HCT116 (cell line): ENCODE results near the gene MAN2B2. TPM values are rescaled to one million over a fixed set of nuclear protein-coding genes. Genes with fewer than 3 reads are reported as not detected.

Experiments
- ATAC-seq: fragments of 200-7000 bp; cut with Tn5 transposase; 2 replicates; pipeline ENCODE4 v1.9.1; 2020; ENCODE audit warnings: mild to moderate bottlenecking, moderate library complexity
- BruUV-seq: library from RNA; stranded (reverse); fragments of 400-500 nt; replicated peaks from 2 replicates; lab custom pipeline; 2021; lab: Mats Ljungman, UMichigan
- CTCF ChIA-PET: fragments of 300-600 bp; sonication (Branson Sonifier 250); formaldehyde crosslinking; loops from one replicate; lab custom pipeline; 2021; ENCODE audit warnings: antibody characterized with exemption; lab: Charles Lee
- POLR2A ChIA-PET: fragments of 300-600, 350-600 bp; sonication (Branson Sonifier 250); formaldehyde crosslinking; loops from one replicate; lab custom pipeline; 2021; ENCODE audit warnings: antibody characterized with exemption; lab: Charles Lee
- RAD21 ChIA-PET, 2 experiments: fragments of 300-600 bp; sonication (Branson Sonifier 250); formaldehyde crosslinking; loops; one replicate each; lab custom pipeline; 2023; ENCODE audit warnings: low total read pairs in 2 of 2; ENCODE audit not compliant: uncharacterized antibody in 2 of 2, unreplicated experiment in 2 of 2, low non-redundant PET in 1 of 2; lab: Charles Lee
- DNase-seq: peaks from one replicate; pipeline ENCODE4 v3.0.0-alpha.2; 2010; ENCODE audit warnings: low read depth, low spot score
- H2AFZ ChIP-seq: fragments of 200-600 bp; shearing (Covaris generic), sonication (generic); 2 replicates; pipeline ENCODE4 v1.6.1; 2017; ENCODE audit warnings: low read depth, mixed run types, mixed read lengths, antibody characterized with exemption, low read length; ENCODE audit not compliant: poor library complexity, severe bottlenecking
- H3K27ac ChIP-seq: 2 replicates; pipeline ENCODE4 v1.5.1; 2012; ENCODE audit warnings: low read depth, low read length
- H3K27me3 ChIP-seq: fragments of 200-600 bp; sonication (generic); 2 replicates; pipeline ENCODE4 v1.6.1; 2016; ENCODE audit warnings: mixed run types, low read length, mixed read lengths; ENCODE audit not compliant: insufficient read depth
- H3K36me3 ChIP-seq, 2 experiments: fragments of 200-500 bp in 1 of 2; fragments of 200-600 bp in 1 of 2; sonication (Bioruptor generic) in 1 of 2; sonication (generic) in 1 of 2; 2 replicates each; pipeline versions ENCODE4 v1.5.1 to v1.6.1; 2014 to 2016; ENCODE audit warnings: low read length in 2 of 2, inconsistent platforms in 1 of 2, mixed read lengths in 1 of 2, mixed run types in 1 of 2; ENCODE audit not compliant: insufficient read depth in 2 of 2, control insufficient read depth in 1 of 2
- H3K4me1 ChIP-seq, 2 experiments: fragments of 200-600 bp in 1 of 2; sonication (generic) in 1 of 2; 2 replicates each; pipeline versions ENCODE4 v1.5.1 to v1.6.1; 2012 to 2017; ENCODE audit warnings: low read length in 2 of 2, inconsistent platforms in 1 of 2, mild to moderate bottlenecking in 1 of 2, mixed read lengths in 1 of 2, mixed run types in 1 of 2, moderate library complexity in 1 of 2; ENCODE audit not compliant: insufficient read depth in 2 of 2, control insufficient read depth in 1 of 2
- H3K4me2 ChIP-seq: fragments of 200-600 bp; sonication (generic); 2 replicates; pipeline ENCODE4 v1.6.1; 2017; ENCODE audit warnings: mixed run types, low read length, mixed read lengths
- H3K4me3 ChIP-seq, 2 experiments: fragments of 200-600 bp in 1 of 2; sonication (generic) in 1 of 2; replicated peaks in 1 of 2; 2 replicates each; pipeline ENCODE4 v1.5.1; 2011 to 2016; ENCODE audit warnings: low read length in 2 of 2, control low read depth in 1 of 2, low read depth in 1 of 2, mild to moderate bottlenecking in 1 of 2, mixed read lengths in 1 of 2, mixed run types in 1 of 2
- H3K79me2 ChIP-seq: fragments of 200-600 bp; sonication (generic); 2 replicates; pipeline ENCODE4 v1.6.1; 2017; ENCODE audit warnings: mild to moderate bottlenecking, mixed run types, low read length, moderate library complexity, mixed read lengths; ENCODE audit not compliant: insufficient read depth
- H3K9ac ChIP-seq: fragments of 200-600 bp; sonication (generic); 2 replicates; pipeline ENCODE4 v1.6.1; 2016; ENCODE audit warnings: low read length, mixed read lengths
- H3K9me2 ChIP-seq: fragments of 200-600 bp; sonication (generic), shearing (Covaris generic); 2 replicates; pipeline ENCODE4 v1.6.1; 2017; ENCODE audit warnings: mixed run types, mild to moderate bottlenecking, moderate library complexity; ENCODE audit not compliant: insufficient read depth
- H3K9me3 ChIP-seq, 2 experiments: fragments of 200-500 bp in 1 of 2; fragments of 200-600 bp in 1 of 2; sonication (Bioruptor generic) in 1 of 2; sonication (generic) in 1 of 2; 2 replicates each; pipeline ENCODE4 v1.6.1; 2014 to 2017; ENCODE audit warnings: low read length in 2 of 2, mixed read lengths in 2 of 2, inconsistent platforms in 1 of 2, low read depth in 1 of 2, mild to moderate bottlenecking in 1 of 2, mixed run types in 1 of 2, moderate library complexity in 1 of 2; ENCODE audit not compliant: control insufficient read depth in 1 of 2, insufficient read depth in 1 of 2
- H4K20me1 ChIP-seq: fragments of 200-600 bp; sonication (generic), shearing (Covaris generic); 2 replicates; pipeline ENCODE4 v1.6.1; 2017; ENCODE audit warnings: mixed run types, mild to moderate bottlenecking, moderate library complexity; ENCODE audit not compliant: insufficient read depth
- CEBPB ChIP-seq: IDR thresholded peaks from 2 replicates; pipeline ENCODE4 v1.6.1; 2012; ENCODE audit warnings: low read depth
- EGR1 ChIP-seq: IDR thresholded peaks from 2 replicates; pipeline ENCODE4 v1.6.1; 2012; ENCODE audit warnings: low read depth
- EZH2 ChIP-seq: fragments of 200-600 bp; sonication (generic); IDR thresholded peaks from 2 replicates; pipeline ENCODE4 v1.6.1; 2017; ENCODE audit warnings: antibody characterized with exemption, mixed run types
- POLR2A ChIP-seq: IDR thresholded peaks from 2 replicates; pipeline ENCODE4 v1.7.0; 2011; ENCODE audit warnings: borderline replicate concordance; ENCODE audit not compliant: insufficient read depth, insufficient read length; ENCODE audit errors: extremely low read depth
- POLR2AphosphoS5 ChIP-seq: IDR thresholded peaks from 2 replicates; pipeline ENCODE4 v1.6.1; 2011; ENCODE audit warnings: mild to moderate bottlenecking, low read depth, low read length, moderate library complexity
- RAD21 ChIP-seq: IDR thresholded peaks from 2 replicates; pipeline ENCODE4 v1.6.1; 2012; ENCODE audit warnings: low read depth, mild to moderate bottlenecking
- SIN3A ChIP-seq: IDR thresholded peaks from 2 replicates; pipeline ENCODE4 v1.6.1; 2012; ENCODE audit warnings: low read depth
- SP1 ChIP-seq: IDR thresholded peaks from 2 replicates; pipeline ENCODE4 v1.6.1; 2012; ENCODE audit warnings: low read depth
- TCF7L2 ChIP-seq: IDR thresholded peaks from 2 replicates; pipeline ENCODE4 v1.7.0; 2011; ENCODE audit warnings: borderline replicate concordance, inconsistent platforms; ENCODE audit not compliant: insufficient read depth, insufficient read length; ENCODE audit errors: extremely low read depth
- YY1 ChIP-seq: IDR thresholded peaks from 2 replicates; pipeline ENCODE4 v1.6.1; 2011; ENCODE audit warnings: low read length, low read depth, moderate library complexity, mild to moderate bottlenecking; ENCODE audit not compliant: insufficient replicate concordance; ENCODE audit errors: extremely low read depth
- ZFX ChIP-seq: fragments of 450-650 bp; IDR thresholded peaks from 2 replicates; pipeline ENCODE4 v1.6.1; 2017
- intact Hi-C: fragments of 100-400 bp; cut with micrococcal nuclease; formaldehyde crosslinking; loops from 2 replicates; pipeline ENCODE4 v1.10.0; 2022
- total RNA-seq: library from RNA; stranded (reverse); gene quantifications from one replicate; pipeline ENCODE4 v1.2.1, GENCODE V29; 2021; ENCODE audit not compliant: unreplicated experiment
- TF ChIP-seq, protein P1 (sequence below): IDR thresholded peaks from 2 replicates; pipeline ENCODE4 v1.6.1; 2012; ENCODE audit warnings: low read depth
- TF ChIP-seq, protein P2 (sequence below), 3 experiments: fragments of 200-600 bp in 1 of 3; sonication (generic) in 1 of 3; IDR thresholded peaks in 2 of 3; conservative IDR thresholded peaks in 1 of 3; 2 replicates each; pipeline ENCODE4 v1.5.1; 2012 to 2017; ENCODE audit warnings: low read depth in 2 of 3, low read length in 2 of 3, antibody characterized with exemption in 1 of 3, borderline replicate concordance in 1 of 3, control low read depth in 1 of 3, mild to moderate bottlenecking in 1 of 3, mixed read lengths in 1 of 3, mixed run types in 1 of 3, moderate library complexity in 1 of 3; ENCODE audit not compliant: insufficient read depth in 1 of 3

Gene MAN2B2
- total RNA-seq, 1 experiment from 2014 or later, result 18.0 TPM

DNA sequence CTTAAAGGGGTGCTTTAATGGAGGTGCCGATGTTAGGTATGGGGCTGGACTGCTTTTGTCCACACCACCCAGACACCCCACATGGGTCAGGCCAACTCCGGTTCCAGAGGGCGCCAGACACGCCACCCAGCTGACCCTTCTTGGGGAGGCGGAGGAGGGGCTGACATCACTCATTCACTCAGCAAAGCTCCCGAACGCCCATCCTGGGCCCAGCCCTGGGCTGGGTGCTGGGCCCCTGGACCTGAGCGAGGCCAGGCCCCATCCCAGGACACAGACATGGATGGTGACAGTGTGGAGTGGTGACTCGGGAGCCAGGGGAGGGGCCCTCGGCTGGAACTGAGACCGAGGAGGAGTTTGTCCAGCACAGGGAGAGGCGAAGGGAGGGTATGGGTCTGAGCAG, 28.1 kb downstream of the MAN2B2 start:
- RAD21 ChIA-PET, result no interaction called here
- BruUV-seq, result no TSS peak
- CTCF ChIA-PET, result no interaction called here
- Histone ChIP-seq H4K20me1 (no peaks in the 10 kb centered on the region), H3K9me3 (peaks cover 4% of the 10 kb centered on the region in 2 experiments; a peak in 2 of 4 replicates), H3K9me2 (no peaks in the 10 kb centered on the region), H3K27ac (no peak overlapping the region), H3K9ac (no peak overlapping the region), H2AFZ (no peak overlapping the region), H3K27me3 (no peaks in the 10 kb centered on the region), H3K36me3 (peaks cover 0 to 7% of the 10 kb centered on the region in 2 experiments; a peak in 3 of 4 replicates), H3K4me3 (no peak overlapping the region), H3K4me1 (no peaks in the 10 kb centered on the region), H3K79me2 (no peaks in the 10 kb centered on the region), H3K4me2 (no peak overlapping the region)
- POLR2A ChIA-PET, result no interaction called here
- DNase-seq (no peak), ATAC-seq (no peak)
- TF ChIP-seq SP1 (no peak), EZH2 (no peak), TCF7L2 (no peak), YY1 (no peak), CEBPB (no peak), EGR1 (no peak), SIN3A (no peak), POLR2AphosphoS5 (no peak), POLR2A (no peak), RAD21 (no peak), ZFX (no peak)
- TF ChIP-seq, protein P1, sequence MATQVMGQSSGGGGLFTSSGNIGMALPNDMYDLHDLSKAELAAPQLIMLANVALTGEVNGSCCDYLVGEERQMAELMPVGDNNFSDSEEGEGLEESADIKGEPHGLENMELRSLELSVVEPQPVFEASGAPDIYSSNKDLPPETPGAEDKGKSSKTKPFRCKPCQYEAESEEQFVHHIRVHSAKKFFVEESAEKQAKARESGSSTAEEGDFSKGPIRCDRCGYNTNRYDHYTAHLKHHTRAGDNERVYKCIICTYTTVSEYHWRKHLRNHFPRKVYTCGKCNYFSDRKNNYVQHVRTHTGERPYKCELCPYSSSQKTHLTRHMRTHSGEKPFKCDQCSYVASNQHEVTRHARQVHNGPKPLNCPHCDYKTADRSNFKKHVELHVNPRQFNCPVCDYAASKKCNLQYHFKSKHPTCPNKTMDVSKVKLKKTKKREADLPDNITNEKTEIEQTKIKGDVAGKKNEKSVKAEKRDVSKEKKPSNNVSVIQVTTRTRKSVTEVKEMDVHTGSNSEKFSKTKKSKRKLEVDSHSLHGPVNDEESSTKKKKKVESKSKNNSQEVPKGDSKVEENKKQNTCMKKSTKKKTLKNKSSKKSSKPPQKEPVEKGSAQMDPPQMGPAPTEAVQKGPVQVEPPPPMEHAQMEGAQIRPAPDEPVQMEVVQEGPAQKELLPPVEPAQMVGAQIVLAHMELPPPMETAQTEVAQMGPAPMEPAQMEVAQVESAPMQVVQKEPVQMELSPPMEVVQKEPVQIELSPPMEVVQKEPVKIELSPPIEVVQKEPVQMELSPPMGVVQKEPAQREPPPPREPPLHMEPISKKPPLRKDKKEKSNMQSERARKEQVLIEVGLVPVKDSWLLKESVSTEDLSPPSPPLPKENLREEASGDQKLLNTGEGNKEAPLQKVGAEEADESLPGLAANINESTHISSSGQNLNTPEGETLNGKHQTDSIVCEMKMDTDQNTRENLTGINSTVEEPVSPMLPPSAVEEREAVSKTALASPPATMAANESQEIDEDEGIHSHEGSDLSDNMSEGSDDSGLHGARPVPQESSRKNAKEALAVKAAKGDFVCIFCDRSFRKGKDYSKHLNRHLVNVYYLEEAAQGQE, result no peak
- TF ChIP-seq, protein P2, sequence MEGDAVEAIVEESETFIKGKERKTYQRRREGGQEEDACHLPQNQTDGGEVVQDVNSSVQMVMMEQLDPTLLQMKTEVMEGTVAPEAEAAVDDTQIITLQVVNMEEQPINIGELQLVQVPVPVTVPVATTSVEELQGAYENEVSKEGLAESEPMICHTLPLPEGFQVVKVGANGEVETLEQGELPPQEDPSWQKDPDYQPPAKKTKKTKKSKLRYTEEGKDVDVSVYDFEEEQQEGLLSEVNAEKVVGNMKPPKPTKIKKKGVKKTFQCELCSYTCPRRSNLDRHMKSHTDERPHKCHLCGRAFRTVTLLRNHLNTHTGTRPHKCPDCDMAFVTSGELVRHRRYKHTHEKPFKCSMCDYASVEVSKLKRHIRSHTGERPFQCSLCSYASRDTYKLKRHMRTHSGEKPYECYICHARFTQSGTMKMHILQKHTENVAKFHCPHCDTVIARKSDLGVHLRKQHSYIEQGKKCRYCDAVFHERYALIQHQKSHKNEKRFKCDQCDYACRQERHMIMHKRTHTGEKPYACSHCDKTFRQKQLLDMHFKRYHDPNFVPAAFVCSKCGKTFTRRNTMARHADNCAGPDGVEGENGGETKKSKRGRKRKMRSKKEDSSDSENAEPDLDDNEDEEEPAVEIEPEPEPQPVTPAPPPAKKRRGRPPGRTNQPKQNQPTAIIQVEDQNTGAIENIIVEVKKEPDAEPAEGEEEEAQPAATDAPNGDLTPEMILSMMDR (IDR thresholded peaks at IDR 0.05 in 2 of 3, conservative IDR thresholded peaks at IDR 0.05 in 1 of 3; ENCODE audit: borderline replicate concordance in 1 of 3, insufficient read depth in 1 of 3, low read depth in 2 of 3, low read length in 2 of 3), result no peak
- intact Hi-C loops, result no loop called here
